AG20443 (cell line): ENCODE measurements around the gene WWOX.
A peak's percentile ranks its signal among the peaks of the same experiment; 100 is the strongest.
"Not testable (repeated sequence)": the region's sequence is repeated elsewhere in the genome, so short reads cannot be mapped to it uniquely, and the experiment has no call there.

Experiments used
- DNase-seq: peaks from one replicate; pipeline ENCODE4 v3.0.0; 2012; ENCODE audit warnings: low spot score, mixed read lengths

The WWOX gene

GRCh38 chr16:78502812-78503350 is 403.4 kb downstream of the WWOX start:
- DNase-seq = no peak

- DNase-seq = peak; percentile 37
Observed at GRCh38 chr16:78503602-78504001, 404.1 kb downstream of the WWOX start.

- DNase-seq = no peak
Observed at GRCh38 chr16:78504401-78504851, 405.0 kb downstream of the WWOX start.

- no peak for DNase-seq
Observed at GRCh38 chr16:78505036-78505435, 405.6 kb downstream of the WWOX start.

GRCh38 chr16:78505544-78506366 is 406.3 kb downstream of the WWOX start:
- DNase-seq = peak; percentile 33

- peak; percentile 10 for DNase-seq
Observed at GRCh38 chr16:78506367-78507193, 407.1 kb downstream of the WWOX start.

- no peak for DNase-seq
Observed at GRCh38 chr16:78507576-78507975, 408.1 kb downstream of the WWOX start.

- DNase-seq = no peak
Observed at GRCh38 chr16:78509965-78510364, 410.5 kb downstream of the WWOX start.

GRCh38 chr16:78510496-78510895 is 411.0 kb downstream of the WWOX start:
- DNase-seq = no peak

- no peak for DNase-seq
Observed at GRCh38 chr16:78513838-78514237, 414.4 kb downstream of the WWOX start.

GRCh38 chr16:78514888-78515287 is 415.4 kb downstream of the WWOX start:
- DNase-seq = not testable (repeated sequence)

GRCh38 chr16:78515421-78515820 is 416.0 kb downstream of the WWOX start:
- DNase-seq = no peak

- DNase-seq = no peak
Observed at GRCh38 chr16:78516006-78516736, 416.7 kb downstream of the WWOX start.

- no peak for DNase-seq
Observed at GRCh38 chr16:78519896-78520295, 420.4 kb downstream of the WWOX start.

GRCh38 chr16:78520470-78520869 is 421.0 kb downstream of the WWOX start:
- DNase-seq = no peak

- no peak for DNase-seq
Observed at GRCh38 chr16:78522327-78522726, 422.9 kb downstream of the WWOX start.

GRCh38 chr16:78523212-78523985 is 423.9 kb downstream of the WWOX start:
- no peak for DNase-seq

GRCh38 chr16:78524066-78524595 is 424.7 kb downstream of the WWOX start:
- no peak for DNase-seq

- DNase-seq = no peak
Observed at GRCh38 chr16:78528265-78528664, 428.8 kb downstream of the WWOX start.

GRCh38 chr16:78529881-78530280 is 430.4 kb downstream of the WWOX start:
- no peak for DNase-seq

GRCh38 chr16:78530283-78530682 is 430.8 kb downstream of the WWOX start:
- no peak for DNase-seq
